Measurements from ENCODE around the gene CEACAM4. TPM values are rescaled to one million over a fixed set of nuclear protein-coding genes. Genes with fewer than 3 reads are reported as not detected.

CEACAM4 gene
- total and polyA plus RNA-seq, 2 of the 4 experiments (the other 2 are of a cell fraction): not detected

- ATAC-seq (ENCODE audit: low read depth) (no peak), DNase-seq (no peak)
- no peaks in the 10 kb centered on the region for H3K79me1 ChIP-seq (ENCODE audit: low read depth in 1 of 2, low read length in 2 of 2)
- no peak overlapping the region for H3K56ac ChIP-seq (ENCODE audit: extremely low read depth, insufficient read depth, low read length)
- H2AK9ac ChIP-seq (replicated peaks; ENCODE audit: low read depth, low read length, poor library complexity): no peak overlapping the region
- intact Hi-C loops (cut with micrococcal nuclease): no loop called here
- no peak overlapping the region for H4K8ac ChIP-seq (ENCODE audit: low read depth in 2 of 2, low read length in 2 of 2)
- no peak overlapping the region for H3K18ac ChIP-seq (ENCODE audit: low read depth, low read length)
- in situ Hi-C loops (cut with MboI; ENCODE audit: low sequenced_read_pairs): no loop called here
- H3K4me3 ChIP-seq (ENCODE audit: insufficient read depth, low read depth, low read length): no peak overlapping the region
- no peak overlapping the region for H2BK120ac ChIP-seq (ENCODE audit: low read depth, low read length)
- H3K4ac ChIP-seq (ENCODE audit: low read depth, low read length): no peak overlapping the region
- POLR2A ChIA-PET (ENCODE audit: unreplicated experiment): no interaction called here
- no peak overlapping the region for H2BK20ac ChIP-seq (ENCODE audit: low read depth, low read length)
- no peak overlapping the region for H2AFZ ChIP-seq (replicated peaks; ENCODE audit: low read length, poor library complexity)
- no peaks in the 10 kb centered on the region for H3K36me3 ChIP-seq (ENCODE audit: control insufficient read depth, insufficient read depth, low read length)
- CTCF ChIA-PET: no interaction called here
- H2BK5ac ChIP-seq (ENCODE audit: low read depth, low read length, poor library complexity, severe bottlenecking): no peak overlapping the region
- H3K4me1 ChIP-seq (ENCODE audit: control insufficient read depth, insufficient read depth, low read length): no peaks in the 10 kb centered on the region
- no peak overlapping the region for H3K23ac ChIP-seq (ENCODE audit: low read depth, low read length)
- WGBS, 2 experiments (ENCODE audit: extremely low coverage in 2 of 2, insufficient read length in 1 of 2): no CpG with 5 or more reads among the region's 4 CpGs
- no peaks in the 10 kb centered on the region; the same call in 1 of the 2 replicates for H4K20me1 ChIP-seq (ENCODE audit: insufficient read depth, low read length)
- H4K5ac ChIP-seq (ENCODE audit: low read depth, low read length): no peak overlapping the region
- no peak overlapping the region for H4K91ac ChIP-seq (ENCODE audit: insufficient read depth, low read depth, low read length)
- no peak overlapping the region for H3K27ac ChIP-seq (ENCODE audit: insufficient read depth, low read length)
- no peak overlapping the region for H3K4me2 ChIP-seq (ENCODE audit: low read depth, low read length)
- no peak overlapping the region for H3K14ac ChIP-seq (replicated peaks; ENCODE audit: low read depth, low read length)
- H2AK5ac ChIP-seq (ENCODE audit: low read depth, low read length): no peak overlapping the region
- no peaks in the 10 kb centered on the region for H3K9me1 ChIP-seq (ENCODE audit: insufficient read depth, low read length)
- dilution Hi-C loops (cut with HindIII; ENCODE audit: low sequenced_read_pairs, unreplicated experiment): no loop called here
- no peaks in the 10 kb centered on the region for H3K27me3 ChIP-seq (ENCODE audit: control insufficient read depth, insufficient read depth, low read length)
- H2BK15ac ChIP-seq (ENCODE audit: low read depth, low read length): no peak overlapping the region
- no TSS peak for BruUV-seq (replicated peaks)
- TF ChIP-seq MXI1 (IDR thresholded peaks at IDR 0.05; ENCODE audit: borderline replicate concordance, low read depth, low read length) (no peak), BHLHE40 (IDR thresholded peaks at IDR 0.05; ENCODE audit: low read depth, low read length) (no peak), CEBPB (IDR thresholded peaks at IDR 0.05; ENCODE audit: low read depth, low read length) (no peak), MAZ (IDR thresholded peaks at IDR 0.05; ENCODE audit: borderline replicate concordance, low read depth, low read length) (no peak)
- H3K9me3 ChIP-seq (ENCODE audit: control insufficient read depth, insufficient read depth, low read length): no peaks in the 10 kb centered on the region
- H3K9ac ChIP-seq (ENCODE audit: low read depth, low read length): no peak overlapping the region
These were observed 39.0 kb downstream of the CEACAM4 start for GRCh38 chr19:41587838-41588210.
